NCI-H2081 (cell line): ENCODE measurements around the gene ZNF84.

ENCODE experiments used
- DNase-seq, 2 experiments: peaks; one replicate each; lab custom pipeline; 2025; lab: John Stamatoyannopoulos, UW

The ZNF84 gene

DNA sequence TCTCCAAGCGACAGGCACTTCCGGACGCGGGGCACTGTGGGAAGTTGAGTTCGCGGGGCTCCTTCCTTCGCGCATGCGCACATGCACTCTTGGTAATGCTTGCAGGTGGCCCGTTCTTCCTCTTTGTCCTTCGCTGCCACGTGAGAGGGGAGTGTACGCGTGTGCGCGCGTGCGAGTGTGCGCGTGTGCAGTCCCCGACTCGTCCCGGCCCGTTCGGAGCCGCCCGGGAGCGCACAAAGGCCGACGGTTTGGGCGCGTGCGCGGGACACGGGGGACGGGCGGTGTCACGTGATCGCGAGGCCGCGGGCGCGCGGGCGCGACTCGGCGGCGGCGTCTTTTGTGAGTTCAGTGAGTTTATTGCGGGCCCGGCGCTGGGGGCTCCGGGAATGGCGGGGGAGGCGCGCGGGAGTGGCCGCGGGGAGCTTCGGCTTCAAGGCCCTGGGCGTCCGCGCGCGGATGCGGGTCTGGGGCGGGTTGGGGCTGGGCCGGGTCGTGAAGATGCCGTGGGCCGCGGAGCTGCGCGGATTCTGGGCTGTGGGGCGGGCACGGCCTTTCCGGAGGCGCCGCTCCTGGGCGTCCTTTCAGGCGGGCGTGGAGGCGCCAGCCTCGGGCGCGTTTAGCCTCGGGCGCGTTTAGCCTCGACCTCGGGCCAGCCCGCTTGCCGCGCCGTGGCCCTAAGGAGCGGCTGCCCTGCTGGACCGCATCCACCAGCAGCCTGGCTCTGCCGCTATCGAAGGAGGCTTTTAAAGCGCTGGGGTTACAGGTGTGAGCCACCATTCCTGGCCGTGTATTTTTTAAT is at the start of gene ZNF84:
Gene ZNF84 (plus strand): TSS at position 303 of the 799 bp plus-strand sequence. CDS start 3,959 bp downstream, outside the sequence.
- DNase-seq = peak; percentile 99

DNA sequence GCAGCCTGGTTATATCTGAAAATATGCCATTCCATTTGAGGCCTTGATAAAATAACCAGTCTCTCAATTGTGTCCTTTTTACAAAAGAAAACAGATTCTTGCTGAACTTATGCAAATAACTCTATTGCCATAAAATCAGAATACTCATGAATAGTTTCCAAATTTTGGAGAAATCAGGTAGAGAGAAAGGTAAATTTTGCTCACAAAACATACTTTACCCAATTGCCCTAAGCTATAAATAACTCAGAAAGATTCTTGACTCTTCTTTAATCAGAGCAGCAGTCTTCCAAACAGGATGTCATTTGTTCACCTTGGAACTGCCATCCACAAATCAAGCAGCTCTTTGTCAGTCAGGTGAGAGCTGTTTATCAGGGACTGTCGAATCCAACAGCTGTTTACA is 38.6 kb upstream of the ZNF84 start:
- DNase-seq = no peak

DNA sequence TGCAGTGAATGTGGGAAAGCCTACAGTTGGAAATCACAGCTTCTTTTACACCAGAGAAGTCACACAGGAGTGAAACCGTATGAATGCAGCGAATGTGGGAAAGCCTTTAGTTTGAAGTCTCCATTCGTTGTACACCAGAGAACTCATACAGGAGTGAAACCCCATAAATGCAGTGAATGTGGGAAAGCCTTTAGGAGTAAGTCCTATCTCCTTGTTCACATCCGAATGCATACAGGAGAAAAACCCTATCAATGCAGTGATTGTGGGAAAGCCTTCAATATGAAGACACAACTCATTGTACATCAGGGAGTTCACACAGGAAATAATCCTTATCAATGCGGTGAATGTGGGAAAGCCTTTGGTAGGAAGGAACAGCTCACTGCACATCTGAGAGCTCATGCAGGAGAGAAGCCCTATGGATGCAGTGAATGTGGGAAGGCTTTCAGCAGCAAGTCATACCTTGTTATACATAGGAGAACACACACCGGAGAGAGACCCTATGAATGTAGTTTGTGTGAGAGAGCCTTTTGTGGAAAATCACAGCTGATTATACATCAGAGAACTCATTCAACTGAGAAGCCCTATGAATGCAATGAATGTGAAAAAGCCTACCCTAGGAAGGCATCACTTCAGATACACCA is 26.5 kb upstream of the ZNF84 start:
- DNase-seq = no peak

DNA sequence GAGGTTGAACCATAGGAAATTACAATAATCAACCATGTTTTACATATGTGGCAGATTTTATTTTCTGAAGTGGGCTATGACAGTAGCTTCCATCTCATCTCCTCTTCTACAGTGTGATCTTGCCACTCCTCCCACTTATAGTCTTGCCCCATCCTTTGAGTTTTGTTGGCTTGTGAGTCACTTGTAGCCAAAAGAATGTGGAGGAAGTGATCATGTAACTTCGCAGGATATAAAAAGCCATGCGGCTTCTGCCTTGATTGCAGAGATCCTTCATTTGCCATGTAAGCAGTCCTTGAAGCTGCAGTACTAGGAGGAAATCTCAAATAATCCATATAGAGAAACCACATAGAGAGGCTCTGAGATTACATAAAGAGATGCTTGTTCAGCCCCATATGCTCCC is 13.7 kb upstream of the ZNF84 start:
- no peak for DNase-seq

DNA sequence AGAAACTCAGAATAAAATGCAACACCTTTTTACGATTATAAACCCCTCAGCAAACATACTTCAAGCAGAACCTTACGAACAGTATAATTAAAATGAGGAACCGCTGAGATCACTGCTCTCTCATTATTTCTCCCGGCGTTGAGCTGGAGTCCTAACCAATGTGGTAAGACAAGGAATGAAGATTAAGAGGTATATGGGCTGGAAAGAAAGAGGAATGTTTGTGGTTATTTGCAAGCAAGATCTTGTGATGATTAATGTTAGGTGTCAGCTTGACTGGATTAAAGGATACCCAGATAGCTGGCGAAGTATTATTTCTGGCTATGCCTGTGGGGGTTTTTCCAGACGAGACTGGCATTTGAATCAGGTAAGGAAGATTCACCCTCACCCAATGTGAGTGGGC is 10.3 kb upstream of the ZNF84 start:
- no peak for DNase-seq

DNA sequence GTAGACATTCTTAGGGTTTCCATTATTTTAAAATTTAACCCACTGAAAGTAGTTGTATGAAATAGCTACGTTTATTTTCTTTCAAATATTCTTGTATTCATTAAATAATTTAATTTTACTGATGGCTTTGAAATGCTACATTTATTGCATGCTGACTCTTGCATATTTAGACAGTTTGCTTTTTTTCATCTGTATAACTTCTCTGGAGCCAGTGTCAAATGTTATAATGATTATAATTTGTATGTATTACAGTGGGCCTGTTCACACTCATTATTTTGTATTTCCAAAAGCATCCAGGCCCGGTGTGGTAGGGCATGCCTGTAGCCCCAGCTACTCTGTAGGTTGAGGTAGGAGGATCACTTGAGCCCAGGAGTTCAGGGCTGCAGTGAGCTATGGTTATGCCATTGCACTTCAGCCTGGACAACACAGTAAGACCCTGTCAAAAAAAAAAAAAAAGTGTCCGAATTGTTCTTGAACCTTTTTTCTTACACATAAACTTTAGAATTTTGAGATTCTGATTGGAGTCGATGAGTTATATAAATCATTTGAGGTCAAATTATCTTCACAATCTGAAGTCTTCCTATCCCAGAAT is 905 bp downstream of the ZNF84 start:
- no peak for DNase-seq

DNA sequence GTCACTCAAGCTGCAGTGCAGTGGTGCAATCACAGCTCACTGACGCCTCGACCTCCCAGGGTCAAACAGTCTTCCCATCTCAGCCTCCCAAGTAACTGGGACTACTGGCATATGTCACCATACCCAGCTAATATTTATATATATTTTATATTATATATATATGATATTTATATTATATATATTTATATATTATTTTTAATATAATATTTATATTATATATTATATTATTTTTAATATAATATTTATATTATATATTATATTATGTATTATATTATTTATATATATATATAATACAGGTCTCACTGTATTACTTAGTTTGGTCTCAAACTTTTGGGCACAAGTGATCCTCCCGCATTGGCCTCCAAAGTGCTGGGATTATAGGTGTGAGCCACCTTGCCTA is 9.4 kb downstream of the ZNF84 start:
- no peak for DNase-seq

DNA sequence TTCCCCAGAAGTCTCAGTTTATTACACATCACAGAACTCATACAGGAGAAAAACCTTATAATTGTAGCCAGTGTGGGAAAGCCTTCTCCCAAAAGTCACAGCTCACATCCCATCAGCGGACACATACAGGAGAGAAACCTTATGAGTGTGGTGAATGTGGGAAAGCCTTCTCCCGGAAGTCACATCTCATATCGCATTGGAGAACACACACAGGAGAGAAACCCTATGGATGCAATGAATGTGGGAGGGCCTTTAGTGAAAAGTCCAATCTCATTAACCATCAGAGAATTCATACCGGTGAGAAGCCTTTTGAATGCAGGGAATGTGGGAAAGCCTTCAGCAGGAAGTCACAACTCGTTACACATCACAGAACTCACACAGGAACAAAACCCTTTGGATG is 20.1 kb downstream of the ZNF84 start:
- no peak for DNase-seq

DNA sequence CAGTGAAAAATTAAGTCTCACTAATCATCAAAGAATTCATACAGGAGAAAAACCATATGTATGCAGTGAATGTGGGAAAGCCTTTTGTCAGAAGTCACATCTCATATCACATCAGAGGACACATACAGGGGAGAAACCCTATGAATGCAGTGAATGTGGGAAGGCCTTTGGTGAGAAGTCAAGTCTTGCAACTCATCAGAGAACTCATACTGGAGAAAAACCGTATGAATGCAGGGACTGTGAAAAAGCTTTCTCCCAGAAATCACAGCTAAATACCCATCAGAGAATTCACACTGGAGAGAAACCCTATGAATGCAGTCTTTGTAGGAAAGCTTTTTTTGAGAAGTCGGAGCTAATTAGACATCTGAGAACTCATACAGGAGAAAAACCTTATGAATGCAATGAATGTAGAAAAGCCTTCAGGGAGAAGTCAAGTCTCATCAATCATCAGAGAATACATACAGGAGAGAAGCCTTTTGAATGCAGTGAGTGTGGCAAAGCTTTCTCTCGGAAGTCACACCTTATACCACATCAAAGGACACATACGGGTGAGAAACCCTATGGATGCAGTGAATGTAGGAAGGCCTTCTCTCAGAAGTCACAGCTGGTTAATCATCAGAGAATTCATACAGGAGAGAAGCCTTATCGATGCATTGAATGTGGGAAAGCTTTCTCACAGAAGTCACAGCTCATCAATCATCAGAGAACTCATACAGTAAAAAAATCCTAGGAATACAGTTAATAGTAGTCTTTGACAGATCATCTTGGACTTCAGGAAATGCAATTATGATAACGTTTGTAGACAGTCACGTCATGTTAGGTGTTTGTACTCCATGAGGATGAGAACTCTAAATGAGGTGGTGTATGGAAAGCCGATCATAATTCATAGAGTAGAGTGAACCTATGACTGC is 21.1 kb downstream of the ZNF84 start:
- DNase-seq = peak in 1 of 2 experiments; percentile 29

DNA sequence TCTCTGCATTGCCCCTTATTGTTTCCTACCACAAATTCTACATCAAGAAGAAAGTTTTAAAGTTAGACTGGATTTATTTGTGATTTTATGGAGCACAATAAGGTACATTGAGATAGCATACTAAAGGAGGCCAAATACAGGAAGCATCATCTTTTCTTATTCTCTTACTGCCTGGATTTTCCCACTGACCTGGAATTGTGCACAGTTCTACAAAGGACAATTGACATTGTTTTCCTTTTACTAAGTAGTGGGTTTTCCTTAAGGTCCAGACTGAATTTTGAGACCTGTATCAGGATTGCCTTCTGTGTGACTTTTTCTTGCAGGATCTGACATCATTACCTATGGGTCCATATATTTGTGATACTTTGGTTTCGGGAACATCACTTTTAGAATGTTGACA is 24.6 kb downstream of the ZNF84 start:
- DNase-seq = no peak

DNA sequence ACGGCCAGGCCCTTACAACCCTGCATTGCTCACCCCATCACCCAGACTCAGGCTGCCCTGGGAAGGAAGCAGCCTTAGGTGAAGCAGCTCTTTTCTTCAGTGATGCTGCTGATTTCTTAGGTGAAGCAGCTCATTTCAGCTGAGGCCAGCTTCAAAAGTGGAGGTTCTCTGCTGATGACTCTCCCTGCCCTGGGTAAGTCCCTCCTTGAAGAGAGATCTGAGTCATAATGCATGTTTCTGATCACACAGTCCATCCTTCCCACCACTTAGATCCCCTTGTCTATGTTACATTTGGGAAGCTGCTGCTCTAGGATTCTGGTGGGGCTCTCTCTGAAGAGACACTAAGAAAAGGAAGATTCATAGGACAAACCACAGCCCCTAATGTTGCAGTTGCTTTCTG is 26.2 kb downstream of the ZNF84 start:
- no peak for DNase-seq

DNA sequence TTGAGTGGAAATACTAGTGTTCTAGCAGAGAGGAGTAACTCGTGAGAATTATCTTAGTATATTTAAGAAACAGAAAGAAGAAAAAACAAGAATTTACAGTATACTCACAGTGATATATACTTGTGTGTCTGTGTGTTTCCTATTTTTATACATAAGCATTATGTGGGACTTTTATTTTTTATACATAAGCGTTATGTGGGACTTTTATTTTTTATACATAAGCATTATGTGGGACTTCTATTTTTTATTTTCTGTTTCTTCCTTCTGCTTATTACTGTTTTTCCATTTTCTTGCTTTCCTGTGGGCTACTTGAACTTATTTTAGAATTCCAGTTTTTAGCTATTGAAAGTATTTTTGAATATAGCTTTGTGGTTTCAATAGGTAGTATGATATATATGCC is 36.5 kb downstream of the ZNF84 start:
- no peak for DNase-seq

DNA sequence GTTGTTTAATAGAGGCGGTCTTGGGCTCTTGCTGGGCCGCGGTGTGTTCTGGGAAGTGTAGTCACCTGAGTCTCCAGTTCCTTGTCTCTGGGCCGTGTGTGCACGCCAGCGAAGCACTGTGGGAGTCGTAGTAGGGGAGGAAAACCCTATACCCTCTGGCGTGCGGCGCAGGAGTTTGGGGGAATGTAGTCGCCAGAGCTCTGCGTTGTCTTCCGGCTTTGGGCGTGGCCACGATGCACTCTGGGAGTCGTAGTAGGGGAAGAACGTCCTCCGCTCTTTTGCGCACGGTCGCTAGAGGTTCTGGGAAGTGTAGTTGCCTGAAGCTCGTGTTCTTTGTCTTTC is 42.7 kb downstream of the ZNF84 start:
- DNase-seq = peak; percentile 99 to 100

DNA sequence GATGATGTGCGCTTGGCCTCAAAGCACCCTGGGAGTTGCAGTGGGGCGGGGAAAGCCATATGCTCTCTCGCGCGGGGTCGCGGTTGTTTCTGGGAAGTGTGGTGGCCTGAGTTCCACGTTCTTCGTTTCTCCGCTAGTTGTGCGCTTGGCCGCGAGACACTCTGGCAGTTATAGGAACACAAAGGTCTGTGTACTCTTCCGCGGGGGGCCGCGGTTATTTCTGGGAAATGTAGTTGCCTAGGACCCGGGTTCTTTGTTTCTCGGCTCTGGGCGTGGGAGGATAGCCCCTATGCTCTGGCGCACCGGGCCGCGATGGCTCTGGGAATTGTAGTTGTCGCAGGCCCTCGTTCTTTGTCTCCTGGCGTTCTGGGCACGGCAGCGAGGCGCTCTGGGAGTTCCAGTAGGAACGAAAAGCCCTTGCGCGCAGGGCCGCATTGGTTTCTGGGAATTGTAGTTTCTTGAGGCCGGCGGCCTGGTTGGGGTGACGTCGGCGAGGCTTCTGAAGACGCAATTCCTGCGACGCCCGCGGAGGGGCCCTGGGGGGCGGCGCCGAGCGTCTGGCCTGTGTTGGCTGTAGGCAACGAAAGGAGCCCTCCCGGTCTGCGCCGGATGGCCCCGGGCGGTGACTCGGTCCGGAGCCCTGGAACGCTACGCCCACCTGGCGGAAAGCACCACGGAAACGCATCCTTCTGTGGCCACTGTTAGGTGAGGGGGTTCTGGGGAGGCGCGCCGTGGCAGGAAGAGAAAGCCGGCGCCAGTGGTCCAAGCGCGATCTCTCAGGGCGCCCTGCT is 43.3 kb downstream of the ZNF84 start, which contains the start of gene ZNF140:
Gene ZNF140 (plus strand): TSS at position 556 of the 791 bp plus-strand sequence. CDS start 398 bp downstream, outside the sequence.
- peak; percentile 98 to 99 for DNase-seq

DNA sequence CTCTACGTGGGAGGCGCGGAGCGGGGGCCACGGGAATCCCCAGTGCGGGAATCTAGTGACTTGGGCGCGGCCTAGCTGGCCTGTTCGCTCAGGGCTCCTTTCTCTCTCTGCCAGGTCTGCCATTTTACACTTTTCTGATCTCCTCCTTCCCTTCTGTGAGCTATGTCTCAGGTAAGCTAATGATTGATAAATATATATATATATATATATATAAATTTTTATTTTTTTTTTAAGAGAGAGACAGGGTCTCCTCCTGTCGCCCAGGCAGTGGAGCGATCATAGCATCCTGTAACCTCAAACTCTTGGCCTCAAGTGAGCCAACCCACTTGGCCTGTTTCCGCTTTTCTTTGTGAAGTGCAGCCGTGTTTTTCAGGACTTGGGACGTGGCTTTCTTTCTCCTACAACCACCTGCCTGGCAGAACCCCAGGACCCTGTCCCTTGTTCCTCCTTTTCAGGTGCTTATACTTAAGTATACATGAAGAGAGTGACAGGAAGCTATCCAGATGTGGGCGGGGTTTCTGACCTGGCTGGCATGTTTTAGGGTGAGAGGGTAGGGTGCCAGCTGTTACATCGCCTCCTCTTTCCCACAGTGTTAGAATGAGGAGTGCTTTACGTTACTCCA is 44.0 kb downstream of the ZNF84 start:
- no peak for DNase-seq

DNA sequence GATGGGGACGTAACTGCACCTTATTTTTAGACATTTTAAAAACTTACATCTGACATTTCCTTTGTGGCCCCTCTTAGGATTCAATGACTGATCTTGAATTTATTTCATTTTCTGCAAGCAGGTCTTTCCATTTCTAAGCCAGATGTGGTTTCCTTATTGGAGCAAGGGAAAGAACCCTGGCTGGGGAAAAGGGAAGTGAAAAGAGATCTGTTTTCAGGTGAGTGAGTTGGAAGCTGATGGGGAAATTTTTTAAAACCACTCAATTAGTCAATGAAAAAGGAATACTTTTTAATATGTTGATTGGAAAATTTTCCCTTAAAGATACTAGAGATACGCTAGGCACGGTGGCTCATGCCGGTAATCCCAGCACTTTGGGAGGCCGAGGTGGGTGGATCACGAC is 46.0 kb downstream of the ZNF84 start:
- no peak for DNase-seq

DNA sequence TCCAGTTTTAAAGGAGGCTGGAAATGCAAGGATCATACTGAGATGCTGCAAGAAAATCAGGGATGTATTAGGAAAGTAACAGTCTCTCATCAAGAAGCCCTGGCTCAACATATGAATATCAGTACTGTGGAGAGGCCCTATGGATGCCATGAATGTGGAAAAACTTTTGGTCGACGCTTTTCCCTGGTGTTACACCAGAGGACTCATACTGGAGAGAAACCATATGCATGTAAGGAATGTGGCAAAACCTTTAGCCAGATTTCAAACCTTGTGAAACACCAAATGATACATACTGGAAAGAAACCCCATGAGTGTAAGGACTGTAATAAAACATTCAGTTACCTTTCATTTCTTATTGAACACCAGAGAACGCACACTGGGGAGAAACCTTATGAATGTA is 68.3 kb downstream of the ZNF84 start:
- DNase-seq = no peak

DNA sequence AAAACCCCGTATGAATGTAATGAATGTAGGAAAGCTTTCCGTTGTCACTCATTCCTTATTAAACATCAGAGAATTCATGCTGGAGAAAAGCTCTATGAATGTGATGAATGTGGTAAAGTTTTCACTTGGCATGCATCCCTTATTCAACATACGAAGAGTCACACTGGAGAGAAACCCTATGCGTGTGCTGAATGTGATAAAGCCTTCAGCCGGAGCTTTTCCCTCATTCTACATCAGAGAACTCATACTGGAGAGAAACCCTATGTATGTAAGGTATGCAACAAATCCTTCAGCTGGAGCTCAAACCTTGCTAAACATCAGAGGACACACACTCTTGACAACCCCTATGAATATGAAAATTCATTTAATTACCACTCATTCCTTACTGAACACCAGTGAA is 68.9 kb downstream of the ZNF84 start:
- DNase-seq = no peak

DNA sequence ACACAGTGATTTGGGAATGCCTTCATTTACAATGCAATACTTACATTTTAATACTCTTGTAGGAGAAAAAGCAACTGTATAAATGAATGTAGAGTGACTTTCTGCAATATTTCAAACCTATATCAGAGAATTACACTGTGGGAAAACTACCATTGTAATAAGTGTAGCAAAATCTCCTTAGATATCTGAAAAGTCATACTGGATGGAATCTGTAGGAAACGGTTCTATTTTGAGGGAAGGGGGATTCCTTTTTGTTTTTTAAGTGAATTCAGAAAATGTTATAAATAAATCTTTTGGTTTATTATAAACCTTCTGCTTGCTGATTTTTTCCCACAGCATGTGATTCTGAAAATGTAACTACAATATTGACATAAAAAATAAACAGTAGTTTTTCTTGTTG is 69.8 kb downstream of the ZNF84 start:
- DNase-seq = no peak

DNA sequence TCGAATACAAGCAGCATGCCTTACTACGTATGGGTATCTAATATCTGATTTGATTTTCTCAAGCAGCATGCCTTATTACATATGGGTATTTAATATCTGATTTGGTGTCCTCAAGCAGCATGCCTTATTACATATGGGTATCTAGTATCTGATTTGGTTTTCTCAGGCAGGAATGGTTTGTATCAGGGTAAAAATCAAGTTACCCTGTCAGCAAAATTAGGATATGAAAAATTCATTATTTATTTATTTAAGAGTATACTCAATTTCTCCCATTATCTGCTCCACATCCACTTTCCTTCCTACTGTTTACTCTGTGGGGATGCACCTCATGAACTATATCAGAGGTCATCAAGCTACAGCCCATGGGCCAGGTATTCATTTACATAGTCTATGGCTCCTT is 70.8 kb downstream of the ZNF84 start:
- no peak for DNase-seq
